ENCODE data around the gene GPRIN3.

GPRIN3 gene

GRCh38 chr4:89253935-89254334 is 53.7 kb downstream of the GPRIN3 start:
- TF ChIP-seq CTCF (IDR thresholded peaks at IDR 0.05; ENCODE audit: insufficient read depth, low read length, poor library complexity, severe bottlenecking) = no peak

GRCh38 chr4:89253311-89253710 is 54.3 kb downstream of the GPRIN3 start:
- no peak for DNase-seq (ENCODE audit: extremely low read depth, insufficient read length)
- TF ChIP-seq CTCF (IDR thresholded peaks at IDR 0.05; ENCODE audit: insufficient read depth, low read length, poor library complexity, severe bottlenecking) = no peak
- no peak overlapping the region for H3K4me3 ChIP-seq (replicated peaks; ENCODE audit: low read depth, low read length)
- H3K27me3 ChIP-seq (replicated peaks; ENCODE audit: control insufficient read depth, insufficient read depth, low read length) = no peaks in the 10 kb centered on the region
- no peaks in the 10 kb centered on the region for H3K36me3 ChIP-seq (ENCODE audit: control insufficient read depth, insufficient read depth, low read length)

More at GRCh38 chr4:89253935-89254334, 53.7 kb downstream of the GPRIN3 start:
- DNase-seq (ENCODE audit: extremely low read depth, insufficient read length) = no peak
- H3K4me3 ChIP-seq (replicated peaks; ENCODE audit: low read depth, low read length) = no peak overlapping the region
- no peaks in the 10 kb centered on the region for H3K36me3 ChIP-seq (ENCODE audit: control insufficient read depth, insufficient read depth, low read length)
- no peaks in the 10 kb centered on the region for H3K27me3 ChIP-seq (replicated peaks; ENCODE audit: control insufficient read depth, insufficient read depth, low read length)

GRCh38 chr4:89251396-89251795 is 56.2 kb downstream of the GPRIN3 start:
- DNase-seq (ENCODE audit: extremely low read depth, insufficient read length) = no peak
- no peak for TF ChIP-seq CTCF (IDR thresholded peaks at IDR 0.05; ENCODE audit: insufficient read depth, low read length, poor library complexity, severe bottlenecking)
- no peaks in the 10 kb centered on the region for H3K27me3 ChIP-seq (replicated peaks; ENCODE audit: control insufficient read depth, insufficient read depth, low read length)
- H3K4me3 ChIP-seq (replicated peaks; ENCODE audit: low read depth, low read length) = no peak overlapping the region
- H3K36me3 ChIP-seq (ENCODE audit: control insufficient read depth, insufficient read depth, low read length) = no peaks in the 10 kb centered on the region

GRCh38 chr4:89249716-89250361 is 57.8 kb downstream of the GPRIN3 start:
- TF ChIP-seq CTCF (IDR thresholded peaks at IDR 0.05; ENCODE audit: insufficient read depth, low read length, poor library complexity, severe bottlenecking) = no peak
- no peaks in the 10 kb centered on the region for H3K27me3 ChIP-seq (replicated peaks; ENCODE audit: control insufficient read depth, insufficient read depth, low read length)
- no peaks in the 10 kb centered on the region for H3K36me3 ChIP-seq (ENCODE audit: control insufficient read depth, insufficient read depth, low read length)
- no peak overlapping the region for H3K4me3 ChIP-seq (replicated peaks; ENCODE audit: low read depth, low read length)
- no peak for DNase-seq (ENCODE audit: extremely low read depth, insufficient read length)

GRCh38 chr4:89249313-89249712 is 58.3 kb downstream of the GPRIN3 start:
- H3K27me3 ChIP-seq (replicated peaks; ENCODE audit: control insufficient read depth, insufficient read depth, low read length) = no peaks in the 10 kb centered on the region
- no peak for DNase-seq (ENCODE audit: extremely low read depth, insufficient read length)
- no peak for TF ChIP-seq CTCF (IDR thresholded peaks at IDR 0.05; ENCODE audit: insufficient read depth, low read length, poor library complexity, severe bottlenecking)
- no peak overlapping the region for H3K4me3 ChIP-seq (replicated peaks; ENCODE audit: low read depth, low read length)
- H3K36me3 ChIP-seq (ENCODE audit: control insufficient read depth, insufficient read depth, low read length) = no peaks in the 10 kb centered on the region

GRCh38 chr4:89248879-89249281 is 58.7 kb downstream of the GPRIN3 start:
- Histone ChIP-seq H3K4me3 (replicated peaks; ENCODE audit: low read depth, low read length) (no peak overlapping the region), H3K36me3 (ENCODE audit: control insufficient read depth, insufficient read depth, low read length) (no peaks in the 10 kb centered on the region), H3K27me3 (replicated peaks; ENCODE audit: control insufficient read depth, insufficient read depth, low read length) (no peaks in the 10 kb centered on the region)
- no peak for DNase-seq (ENCODE audit: extremely low read depth, insufficient read length)
- no peak for TF ChIP-seq CTCF (IDR thresholded peaks at IDR 0.05; ENCODE audit: insufficient read depth, low read length, poor library complexity, severe bottlenecking)

Measured in GM06990 (cell line).